ENCODE data around the gene PJVK. TPM values are rescaled to one million over a fixed set of nuclear protein-coding genes. Genes with fewer than 3 reads are reported as not detected.

PJVK gene
- total RNA-seq, 3 donors from 2014 or later, result 5.2 to 9.4 (median 6.9) TPM

DNA sequence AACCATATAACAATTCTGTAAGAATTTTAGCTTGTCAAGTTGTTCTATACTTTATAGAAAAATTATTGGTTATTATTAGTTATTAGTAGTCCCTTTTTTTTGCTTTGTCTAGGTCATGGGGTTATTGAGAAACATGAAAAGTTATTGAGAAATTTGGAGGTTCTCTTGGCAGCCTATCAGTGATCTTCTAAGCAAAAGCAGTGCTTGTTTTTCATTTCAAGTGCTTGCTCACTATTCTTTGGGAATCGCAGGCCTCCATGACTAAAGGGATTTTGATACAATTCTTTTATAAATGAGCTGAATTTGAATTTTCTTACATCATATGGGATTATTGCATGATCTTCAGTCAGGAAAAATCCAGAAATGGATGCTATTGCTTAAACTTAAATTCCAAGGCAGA, 54.9 kb downstream of the PJVK start:
- no peak for TF ChIP-seq POLR2A (IDR thresholded peaks at IDR 0.05)
- TF ChIP-seq, protein P1, sequence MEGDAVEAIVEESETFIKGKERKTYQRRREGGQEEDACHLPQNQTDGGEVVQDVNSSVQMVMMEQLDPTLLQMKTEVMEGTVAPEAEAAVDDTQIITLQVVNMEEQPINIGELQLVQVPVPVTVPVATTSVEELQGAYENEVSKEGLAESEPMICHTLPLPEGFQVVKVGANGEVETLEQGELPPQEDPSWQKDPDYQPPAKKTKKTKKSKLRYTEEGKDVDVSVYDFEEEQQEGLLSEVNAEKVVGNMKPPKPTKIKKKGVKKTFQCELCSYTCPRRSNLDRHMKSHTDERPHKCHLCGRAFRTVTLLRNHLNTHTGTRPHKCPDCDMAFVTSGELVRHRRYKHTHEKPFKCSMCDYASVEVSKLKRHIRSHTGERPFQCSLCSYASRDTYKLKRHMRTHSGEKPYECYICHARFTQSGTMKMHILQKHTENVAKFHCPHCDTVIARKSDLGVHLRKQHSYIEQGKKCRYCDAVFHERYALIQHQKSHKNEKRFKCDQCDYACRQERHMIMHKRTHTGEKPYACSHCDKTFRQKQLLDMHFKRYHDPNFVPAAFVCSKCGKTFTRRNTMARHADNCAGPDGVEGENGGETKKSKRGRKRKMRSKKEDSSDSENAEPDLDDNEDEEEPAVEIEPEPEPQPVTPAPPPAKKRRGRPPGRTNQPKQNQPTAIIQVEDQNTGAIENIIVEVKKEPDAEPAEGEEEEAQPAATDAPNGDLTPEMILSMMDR (IDR thresholded peaks at IDR 0.05), result no peak
- no peak for TF ChIP-seq POLR2AphosphoS5 (IDR thresholded peaks at IDR 0.05)
- DNase-seq (ENCODE audit: low spot score in 2 of 2), result no peak
- Histone ChIP-seq H3K4me3 (no peak overlapping the region), H3K9me3 (no peaks in the 10 kb centered on the region), H3K27me3 (no peaks in the 10 kb centered on the region), H3K36me3 (peaks cover 4% of the 10 kb centered on the region), H3K27ac (peak overlapping the region in 1 of 2 donors; percentile 69), H3K4me1 (no peaks in the 10 kb centered on the region)
- intact Hi-C loops (cut with DNase I; ENCODE audit: low total_unique reads), result no loop called here

DNA sequence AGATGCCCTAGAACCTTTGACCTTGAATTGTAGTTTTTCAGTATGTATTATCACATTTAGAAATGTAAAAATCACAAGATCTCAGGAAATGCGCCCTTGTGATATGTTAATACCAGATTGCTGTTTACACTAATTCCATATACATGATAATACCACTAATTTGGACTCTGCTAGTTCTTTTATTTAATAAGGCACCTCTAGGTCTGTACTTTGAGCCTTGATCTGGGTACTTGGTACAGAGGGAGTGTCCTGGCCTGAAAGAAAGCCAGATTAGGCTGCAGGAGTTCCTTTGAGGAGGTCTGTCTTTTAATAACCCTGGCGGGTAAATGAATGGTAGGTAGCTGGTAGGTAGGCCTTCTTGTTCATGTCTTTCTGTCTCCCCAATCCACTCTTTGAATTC, 55.3 kb downstream of the PJVK start:
- H3K36me3 ChIP-seq, result peaks cover 4% of the 10 kb centered on the region
- H3K4me1 ChIP-seq, result no peaks in the 10 kb centered on the region
- TF ChIP-seq, protein P1 (IDR thresholded peaks at IDR 0.05), result no peak
- no peak for TF ChIP-seq POLR2AphosphoS5 (IDR thresholded peaks at IDR 0.05)
- no peak for TF ChIP-seq POLR2A (IDR thresholded peaks at IDR 0.05)
- H3K27me3 ChIP-seq, result no peaks in the 10 kb centered on the region
- H3K27ac ChIP-seq, result peak overlapping the region in 1 of 2 donors; percentile 69
- intact Hi-C loops (cut with DNase I; ENCODE audit: low total_unique reads), result no loop called here
- no peaks in the 10 kb centered on the region for H3K9me3 ChIP-seq
- no peak overlapping the region for H3K4me3 ChIP-seq
- DNase-seq (ENCODE audit: low spot score in 2 of 2), result no peak

DNA sequence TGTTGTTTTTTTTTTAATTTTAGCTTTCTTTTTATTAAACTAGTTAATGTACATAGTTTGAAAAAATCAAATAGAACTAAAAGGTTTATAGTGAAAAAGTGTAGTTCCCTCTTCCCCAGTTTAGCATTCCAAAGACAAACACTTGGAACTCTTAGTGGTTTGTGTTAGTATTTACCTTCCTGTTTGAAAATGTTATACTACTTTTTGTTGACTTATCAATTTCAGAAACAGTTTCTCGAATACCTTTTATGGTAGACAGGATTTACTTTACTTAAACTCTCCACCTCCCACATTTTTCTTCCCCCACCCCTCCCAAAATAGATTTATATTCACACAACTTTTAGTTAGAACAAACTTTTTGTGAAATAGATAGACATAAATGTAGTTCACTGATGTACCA, 55.8 kb downstream of the PJVK start:
- no peaks in the 10 kb centered on the region for H3K9me3 ChIP-seq
- intact Hi-C loops (cut with DNase I; ENCODE audit: low total_unique reads), result no loop called here
- H3K4me3 ChIP-seq, result no peak overlapping the region
- H3K4me1 ChIP-seq, result no peaks in the 10 kb centered on the region
- TF ChIP-seq POLR2A (IDR thresholded peaks at IDR 0.05), result no peak
- TF ChIP-seq, protein P1 (IDR thresholded peaks at IDR 0.05), result no peak
- TF ChIP-seq POLR2AphosphoS5 (IDR thresholded peaks at IDR 0.05), result no peak
- peaks cover 2% of the 10 kb centered on the region for H3K36me3 ChIP-seq
- H3K27me3 ChIP-seq, result no peaks in the 10 kb centered on the region
- no peak overlapping the region for H3K27ac ChIP-seq
- DNase-seq (ENCODE audit: low spot score in 2 of 2), result no peak

DNA sequence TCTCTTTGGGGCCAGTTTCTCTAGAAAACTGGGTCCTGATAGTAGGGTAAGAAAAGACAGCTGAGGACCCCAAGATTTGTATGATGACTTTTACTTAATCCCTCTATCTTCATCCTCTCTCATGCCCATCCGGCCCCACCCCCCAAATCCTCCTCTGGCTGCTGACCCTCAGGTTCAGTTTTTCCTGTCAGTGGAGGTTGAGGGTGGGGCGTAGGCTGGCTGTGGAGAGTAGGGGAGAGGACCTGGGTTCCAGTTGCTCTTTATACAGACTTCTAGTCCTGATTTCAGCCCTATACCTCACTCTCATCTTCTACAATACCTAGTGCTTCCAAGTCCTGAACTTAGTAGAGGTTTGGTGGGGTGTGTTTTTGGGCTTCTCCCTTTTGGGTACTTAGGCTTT, 57.5 kb downstream of the PJVK start:
- Histone ChIP-seq H3K27ac (no peak overlapping the region), H3K4me3 (no peak overlapping the region), H3K9me3 (no peaks in the 10 kb centered on the region), H3K4me1 (no peaks in the 10 kb centered on the region), H3K36me3 (no peaks in the 10 kb centered on the region), H3K27me3 (no peaks in the 10 kb centered on the region)
- no peak for TF ChIP-seq POLR2A (IDR thresholded peaks at IDR 0.05)
- TF ChIP-seq, protein P1 (IDR thresholded peaks at IDR 0.05), result no peak
- no peak for TF ChIP-seq POLR2AphosphoS5 (IDR thresholded peaks at IDR 0.05)
- DNase-seq (ENCODE audit: low spot score in 2 of 2), result no peak
- intact Hi-C loops (cut with DNase I; ENCODE audit: low total_unique reads), result no loop called here

DNA sequence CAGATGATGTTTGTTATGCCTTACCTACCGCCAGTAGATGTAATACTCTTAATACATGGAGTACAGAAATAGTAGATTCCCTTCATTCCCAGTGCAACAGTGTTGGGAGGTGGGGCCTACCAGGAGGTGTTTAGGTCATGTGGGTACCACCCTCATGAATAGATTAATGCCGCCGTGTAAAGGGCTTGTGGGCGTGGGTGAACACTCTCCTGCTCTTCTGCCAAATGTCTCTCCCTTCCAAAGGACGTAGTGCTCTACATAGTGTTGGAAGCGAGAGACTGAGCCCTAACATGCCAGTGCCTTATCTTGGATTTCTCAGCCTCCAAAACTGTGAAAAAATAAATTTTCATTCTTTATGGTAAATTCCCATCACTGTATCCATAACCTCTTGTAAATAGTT, 59.2 kb downstream of the PJVK start:
- no peaks in the 10 kb centered on the region for H3K27me3 ChIP-seq
- intact Hi-C loops (cut with DNase I; ENCODE audit: low total_unique reads), result no loop called here
- no peak for DNase-seq (ENCODE audit: low spot score in 2 of 2)
- TF ChIP-seq POLR2AphosphoS5 (IDR thresholded peaks at IDR 0.05) (no peak), POLR2A (IDR thresholded peaks at IDR 0.05) (no peak)
- TF ChIP-seq, protein P1 (IDR thresholded peaks at IDR 0.05), result no peak
- H3K9me3 ChIP-seq, result no peaks in the 10 kb centered on the region
- H3K36me3 ChIP-seq, result no peaks in the 10 kb centered on the region
- H3K4me3 ChIP-seq, result no peak overlapping the region
- no peaks in the 10 kb centered on the region for H3K4me1 ChIP-seq
- no peak overlapping the region for H3K27ac ChIP-seq

Other genes starting within 250 kb of the PJVK start
- 10 to 100 TPM; 61.3 to 73.9 (median 69.1) TPM for gene PRKRA, start 203 bp upstream of the PJVK start, total RNA-seq
- 10 to 100 TPM; 10.5 to 20.8 (median 16.7) TPM for gene FKBP7, start 27.2 kb downstream of the PJVK start, total RNA-seq
- 10 to 100 TPM in 2 of 3 donors, 1 to 10 TPM in 1; 9.8 to 15.2 (median 12.0) TPM for gene PLEKHA3, start 29.1 kb downstream of the PJVK start, total RNA-seq